Limb (tissue), 2 donors: ENCODE measurements around the gene TBL1XR1.
A peak's percentile ranks its signal among the peaks of the same experiment; 100 is the strongest.

Source experiments
- DNase-seq, 2 donors: peaks; one replicate each; pipeline ENCODE4 v3.0.0-alpha.2; 2016; ENCODE audit errors: extremely low spot score in 2 of 2

TBL1XR1 gene

GRCh38 chr3:177197041-177197726 lies at the start of gene TBL1XR1:
Gene TBL1XR1, minus strand, starts transcription at chr3:177197482. Its CDS starts 132,505 bp downstream, at chr3:177064977.
- DNase-seq, result peak; percentile 96

GRCh38 chr3:177245250-177245649 lies 48.0 kb upstream of the TBL1XR1 start:
- no peak for DNase-seq

GRCh38 chr3:177244606-177245005 lies 47.3 kb upstream of the TBL1XR1 start:
- no peak for DNase-seq

- no peak for DNase-seq
Measured at GRCh38 chr3:177238686-177239216, 41.5 kb upstream of the TBL1XR1 start.

GRCh38 chr3:177237206-177237605 lies 39.9 kb upstream of the TBL1XR1 start:
- no peak for DNase-seq

GRCh38 chr3:177236704-177237103 lies 39.4 kb upstream of the TBL1XR1 start:
- no peak for DNase-seq

- DNase-seq, result no peak
Measured at GRCh38 chr3:177234121-177234520, 36.8 kb upstream of the TBL1XR1 start.

- DNase-seq, result no peak
Measured at GRCh38 chr3:177231242-177231641, 34.0 kb upstream of the TBL1XR1 start.

- DNase-seq, result no peak
Measured at GRCh38 chr3:177230641-177231040, 33.4 kb upstream of the TBL1XR1 start.

GRCh38 chr3:177229791-177230190 lies 32.5 kb upstream of the TBL1XR1 start:
- DNase-seq, result no peak

GRCh38 chr3:177228601-177229190 lies 31.4 kb upstream of the TBL1XR1 start:
- no peak for DNase-seq

- DNase-seq, result no peak
Measured at GRCh38 chr3:177224414-177224813, 27.1 kb upstream of the TBL1XR1 start.

- DNase-seq, result no peak
Measured at GRCh38 chr3:177221744-177222143, 24.5 kb upstream of the TBL1XR1 start.

- DNase-seq, result no peak
Measured at GRCh38 chr3:177220136-177220974, 23.1 kb upstream of the TBL1XR1 start.

GRCh38 chr3:177213801-177214535 lies 16.7 kb upstream of the TBL1XR1 start:
- no peak for DNase-seq

GRCh38 chr3:177212756-177213155 lies 15.5 kb upstream of the TBL1XR1 start:
- DNase-seq, result no peak

- DNase-seq, result no peak
Measured at GRCh38 chr3:177212278-177212610, 15.0 kb upstream of the TBL1XR1 start.

- DNase-seq, result no peak
Measured at GRCh38 chr3:177211503-177212277, 14.4 kb upstream of the TBL1XR1 start.

- DNase-seq, result no peak
Measured at GRCh38 chr3:177210744-177211502, 13.6 kb upstream of the TBL1XR1 start.

- DNase-seq, result no peak
Measured at GRCh38 chr3:177209509-177209908, 12.2 kb upstream of the TBL1XR1 start.
